Measurements from ENCODE around the gene KAZN.

GRCh38 chr1:14604414-14604813, 5.9 kb downstream of the KAZN start:
- TF ChIP-seq POLR2A (IDR thresholded peaks at IDR 0.05) (no peak), CTCF (IDR thresholded peaks at IDR 0.05) (no peak)
